ENCODE data around the gene GRAP2.

The GRAP2 gene

DNA sequence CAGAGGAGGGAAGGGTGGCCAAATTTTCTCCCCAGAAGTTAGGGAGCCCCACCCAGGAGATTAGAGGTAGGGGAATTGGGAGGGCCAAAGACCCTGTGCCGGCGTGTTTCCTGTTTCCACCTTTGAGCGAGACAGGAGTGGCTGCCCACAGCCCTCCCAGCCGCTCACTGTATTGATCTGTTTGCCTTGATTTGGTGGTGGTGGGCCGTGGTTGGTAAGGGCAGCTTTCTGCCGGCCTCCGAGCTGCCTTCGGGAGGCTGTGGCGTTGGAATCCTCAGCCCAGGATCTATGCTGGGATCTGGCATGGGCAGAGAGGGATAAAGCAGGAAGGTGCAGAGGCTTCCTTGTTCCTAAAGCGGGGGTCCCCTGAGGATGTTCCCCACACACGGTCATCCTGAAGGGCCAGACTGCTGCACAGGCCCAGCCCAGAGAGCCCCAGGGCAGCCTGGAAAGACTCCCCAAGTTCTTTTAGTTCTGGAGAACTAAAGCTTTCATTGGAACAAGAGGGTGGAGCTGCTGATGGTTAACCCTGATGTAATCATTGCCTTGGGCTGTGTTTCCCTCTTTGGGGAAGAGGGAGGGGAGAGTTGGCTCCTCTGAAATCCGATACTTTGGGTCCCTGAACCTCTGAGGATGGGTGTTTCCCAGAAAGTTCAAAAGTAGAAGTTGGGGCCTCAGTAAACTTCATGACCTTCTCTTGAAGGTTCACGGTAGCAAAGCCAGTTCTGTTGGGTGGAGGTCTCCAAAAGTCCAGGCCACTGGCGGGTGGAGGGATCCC lies 101.1 kb downstream of the GRAP2 start:
- H3K4me1 ChIP-seq (ENCODE audit: insufficient read depth, low read length), result peaks cover 58% of the 10 kb centered on the region

DNA sequence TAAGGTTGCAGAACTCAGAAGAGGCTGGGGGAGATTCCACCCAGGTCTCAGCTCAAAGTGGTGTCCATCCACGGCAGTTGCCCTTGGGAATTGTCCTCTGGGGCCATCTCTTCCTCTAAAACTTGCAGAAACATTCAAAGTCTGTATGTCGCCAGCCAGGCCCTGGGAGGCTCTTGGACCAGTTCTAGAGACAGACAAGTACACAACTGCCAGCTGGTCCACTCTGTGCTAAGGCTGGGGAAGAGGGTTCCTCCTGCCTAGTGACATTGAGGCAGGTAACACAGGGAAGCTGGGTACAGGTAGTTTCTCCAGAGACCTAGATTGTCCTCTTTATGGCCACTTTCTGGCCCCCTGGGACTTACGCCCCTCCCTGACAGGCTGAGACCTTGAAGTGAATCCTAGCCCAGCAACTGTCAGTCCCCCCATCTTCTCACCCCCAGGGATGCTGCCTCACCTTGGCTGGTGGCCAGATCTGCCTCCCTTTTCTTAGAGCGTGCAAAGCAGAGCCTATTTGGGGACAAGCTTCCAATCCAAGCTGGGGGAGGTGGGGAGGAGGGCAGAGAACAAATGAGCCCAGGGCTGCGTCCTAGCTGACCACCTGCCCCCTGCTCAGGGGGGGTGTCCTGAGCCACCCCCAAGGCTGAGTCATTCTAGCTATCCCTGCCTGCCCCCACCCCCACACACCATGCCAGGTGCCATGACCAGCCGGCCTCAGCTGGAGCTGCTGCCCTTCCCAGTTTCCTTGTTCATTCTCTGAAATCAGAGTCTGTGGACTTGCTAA lies 102.2 kb downstream of the GRAP2 start:
- Histone ChIP-seq H3K9ac (ENCODE audit: low read depth, low read length) (no peak overlapping the region), H3K36me3 (ENCODE audit: insufficient read depth, low read length) (no peaks in the 10 kb centered on the region), H3K4me1 (ENCODE audit: insufficient read depth, low read length) (peaks cover 50% of the 10 kb centered on the region)

More for the DNA sequence above, 101.1 kb downstream of the GRAP2 start:
- no peak overlapping the region for H3K9ac ChIP-seq (ENCODE audit: low read depth, low read length)
- no peaks in the 10 kb centered on the region for H3K9me3 ChIP-seq (ENCODE audit: control insufficient read depth, insufficient read depth, low read length)
- H3K36me3 ChIP-seq (ENCODE audit: insufficient read depth, low read length), result no peaks in the 10 kb centered on the region

DNA sequence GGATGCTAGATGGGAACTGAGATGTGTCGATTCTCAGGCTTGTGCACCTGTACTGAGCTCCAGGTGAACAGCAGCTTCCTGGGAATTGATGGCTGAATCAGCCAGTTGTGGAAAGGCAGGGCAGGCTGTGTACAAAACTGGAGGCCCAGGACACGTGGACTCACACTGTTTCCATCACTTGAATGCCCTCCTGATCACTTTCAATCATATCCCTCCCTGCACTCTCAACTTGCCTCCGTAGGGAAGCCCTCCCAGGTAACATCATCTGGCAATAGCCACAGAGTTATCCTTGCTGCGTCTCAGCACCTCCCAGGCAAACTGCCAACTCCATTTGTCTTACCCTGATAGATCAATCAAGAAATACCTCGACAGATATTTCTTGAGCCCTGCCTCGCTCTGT lies 104.0 kb downstream of the GRAP2 start:
- Histone ChIP-seq H3K4me1 (ENCODE audit: insufficient read depth, low read length) (peaks cover 53% of the 10 kb centered on the region), H3K36me3 (ENCODE audit: insufficient read depth, low read length) (no peaks in the 10 kb centered on the region), H3K9me3 (ENCODE audit: control insufficient read depth, insufficient read depth, low read length) (no peaks in the 10 kb centered on the region), H3K9ac (ENCODE audit: low read depth, low read length) (no peak overlapping the region)

More for the DNA sequence above, 102.2 kb downstream of the GRAP2 start:
- H3K9me3 ChIP-seq (ENCODE audit: control insufficient read depth, insufficient read depth, low read length), result no peaks in the 10 kb centered on the region

DNA sequence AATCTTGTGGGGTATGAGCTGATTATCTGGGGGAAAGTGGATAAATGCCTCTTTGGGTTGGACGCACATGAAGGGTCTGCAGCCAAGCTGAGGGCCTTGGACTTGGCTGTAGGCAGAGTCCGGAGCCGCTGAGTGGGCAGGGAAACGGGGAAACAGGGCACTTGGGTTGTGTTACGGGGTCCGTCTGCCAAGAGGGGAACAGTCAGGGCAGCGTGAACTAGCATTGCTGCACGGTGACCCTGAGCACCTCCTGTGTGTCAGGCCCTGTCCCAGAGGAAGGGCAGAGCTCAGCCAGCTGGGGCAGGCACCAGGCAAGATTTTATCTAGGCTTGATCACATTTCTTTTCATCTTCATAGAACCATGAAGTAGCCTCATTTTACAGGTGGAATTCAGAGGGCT lies 105.8 kb downstream of the GRAP2 start:
- Histone ChIP-seq H3K9ac (ENCODE audit: low read depth, low read length) (no peak overlapping the region), H3K4me1 (ENCODE audit: insufficient read depth, low read length) (peaks cover 39% of the 10 kb centered on the region), H3K9me3 (ENCODE audit: control insufficient read depth, insufficient read depth, low read length) (no peaks in the 10 kb centered on the region), H3K36me3 (ENCODE audit: insufficient read depth, low read length) (no peaks in the 10 kb centered on the region)

DNA sequence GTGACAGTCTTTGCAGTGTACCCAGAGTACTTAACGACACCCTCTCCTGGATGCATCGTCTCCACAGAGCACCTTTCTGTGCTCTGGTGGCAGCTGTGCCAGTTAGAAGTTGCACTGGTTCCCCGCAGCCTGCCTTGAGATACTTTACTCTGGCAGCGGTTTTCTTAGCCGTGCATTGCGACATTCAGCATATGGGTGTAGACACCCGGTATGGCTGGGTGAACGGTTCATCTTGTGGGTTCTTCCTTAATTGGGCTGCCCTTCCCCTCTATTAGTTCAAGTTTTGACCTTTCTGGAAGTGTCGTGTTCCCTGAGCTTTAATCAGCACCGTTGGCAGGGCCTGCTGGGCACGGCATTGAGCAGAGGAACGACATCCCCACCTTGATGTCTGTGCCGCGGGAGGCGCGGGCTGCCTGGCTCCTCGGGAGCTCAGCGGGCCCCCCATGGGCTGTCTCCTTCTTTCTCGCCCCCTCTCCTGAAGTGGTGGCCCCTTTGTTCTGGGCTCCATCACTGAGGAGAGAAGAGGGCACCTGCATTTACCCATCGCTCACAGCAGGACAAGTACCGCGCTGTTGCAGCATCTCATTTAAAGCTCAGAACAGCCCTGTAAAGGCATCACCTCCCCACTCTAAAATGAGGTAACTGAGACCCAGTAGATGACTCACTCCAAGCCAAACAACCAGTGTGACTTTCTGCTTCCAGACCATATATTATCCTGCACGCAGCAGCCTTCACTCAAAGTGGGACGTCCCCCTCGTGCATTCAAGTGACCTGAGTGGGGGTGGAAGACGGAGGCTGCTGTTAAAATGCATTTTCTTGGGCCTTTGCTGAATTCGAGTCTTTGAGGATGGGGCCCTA lies 107.2 kb downstream of the GRAP2 start:
- H3K9me3 ChIP-seq (ENCODE audit: control insufficient read depth, insufficient read depth, low read length), result no peaks in the 10 kb centered on the region
- H3K4me1 ChIP-seq (ENCODE audit: insufficient read depth, low read length), result peaks cover 25% of the 10 kb centered on the region
- H3K9ac ChIP-seq (ENCODE audit: low read depth, low read length), result no peak overlapping the region
- no peaks in the 10 kb centered on the region for H3K36me3 ChIP-seq (ENCODE audit: insufficient read depth, low read length)

DNA sequence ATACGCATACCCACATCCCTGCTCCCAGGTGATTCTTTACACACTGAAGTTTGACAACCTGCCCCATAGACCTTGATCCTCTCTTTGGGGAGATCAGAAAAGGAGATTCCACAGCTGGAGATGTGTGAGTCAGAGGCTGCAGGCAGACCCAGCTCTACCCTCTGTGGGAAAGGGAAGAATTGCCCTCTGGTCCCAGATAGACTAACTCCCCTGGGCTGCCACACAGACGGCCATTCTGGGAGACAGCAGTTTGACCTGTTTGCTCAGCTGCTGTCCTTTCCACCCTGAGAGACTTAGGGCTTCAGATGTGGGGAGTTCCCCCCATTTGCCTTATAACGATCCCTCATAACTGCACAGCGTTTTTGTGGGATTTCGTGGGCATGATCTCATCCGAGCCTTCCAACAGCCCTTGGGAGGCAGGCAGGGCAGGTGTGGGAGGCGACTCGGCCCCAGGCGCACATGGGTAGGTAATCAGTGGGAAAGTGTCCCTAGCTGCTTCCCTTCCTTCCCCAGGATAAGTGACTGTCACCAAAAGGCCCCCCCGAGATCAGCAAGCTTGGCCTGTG lies 107.9 kb downstream of the GRAP2 start:
- Histone ChIP-seq H3K36me3 (ENCODE audit: insufficient read depth, low read length) (no peaks in the 10 kb centered on the region), H3K4me1 (ENCODE audit: insufficient read depth, low read length) (peaks cover 20% of the 10 kb centered on the region), H3K9ac (ENCODE audit: low read depth, low read length) (0 out of 2 replicates have a peak overlapping the region, but pooled peaks have one; percentile 18), H3K9me3 (ENCODE audit: control insufficient read depth, insufficient read depth, low read length) (no peaks in the 10 kb centered on the region)

DNA sequence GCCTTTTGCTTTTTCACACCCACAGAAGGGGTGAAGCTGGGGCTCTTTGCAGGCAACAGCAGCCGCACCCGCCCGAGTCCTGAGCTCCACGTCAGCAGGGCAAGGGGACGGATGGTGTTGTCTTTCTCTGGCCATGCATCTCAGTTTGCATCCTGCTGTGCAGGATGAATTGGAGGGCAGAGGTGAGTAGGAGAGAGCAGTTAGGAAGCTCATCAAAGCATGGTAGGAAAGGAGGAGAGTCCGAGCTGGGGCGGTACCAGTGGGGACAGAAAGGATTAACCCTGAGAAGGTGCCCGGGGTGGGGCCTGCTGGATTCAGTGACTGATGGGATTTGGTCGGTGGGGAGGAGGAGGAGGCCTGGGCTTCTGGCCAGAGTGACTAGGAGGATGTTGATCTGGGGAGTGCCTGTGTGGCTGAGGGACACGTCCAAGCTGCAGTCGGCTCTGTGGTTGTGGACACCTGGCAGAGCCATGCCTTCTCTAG lies 108.4 kb downstream of the GRAP2 start:
- H3K9me3 ChIP-seq (ENCODE audit: control insufficient read depth, insufficient read depth, low read length), result no peaks in the 10 kb centered on the region
- H3K36me3 ChIP-seq (ENCODE audit: insufficient read depth, low read length), result no peaks in the 10 kb centered on the region
- H3K9ac ChIP-seq (ENCODE audit: low read depth, low read length), result peak overlapping the region; percentile 18; the same call in 1 of the 2 replicates
- H3K4me1 ChIP-seq (ENCODE audit: insufficient read depth, low read length), result peaks cover 20% of the 10 kb centered on the region

DNA sequence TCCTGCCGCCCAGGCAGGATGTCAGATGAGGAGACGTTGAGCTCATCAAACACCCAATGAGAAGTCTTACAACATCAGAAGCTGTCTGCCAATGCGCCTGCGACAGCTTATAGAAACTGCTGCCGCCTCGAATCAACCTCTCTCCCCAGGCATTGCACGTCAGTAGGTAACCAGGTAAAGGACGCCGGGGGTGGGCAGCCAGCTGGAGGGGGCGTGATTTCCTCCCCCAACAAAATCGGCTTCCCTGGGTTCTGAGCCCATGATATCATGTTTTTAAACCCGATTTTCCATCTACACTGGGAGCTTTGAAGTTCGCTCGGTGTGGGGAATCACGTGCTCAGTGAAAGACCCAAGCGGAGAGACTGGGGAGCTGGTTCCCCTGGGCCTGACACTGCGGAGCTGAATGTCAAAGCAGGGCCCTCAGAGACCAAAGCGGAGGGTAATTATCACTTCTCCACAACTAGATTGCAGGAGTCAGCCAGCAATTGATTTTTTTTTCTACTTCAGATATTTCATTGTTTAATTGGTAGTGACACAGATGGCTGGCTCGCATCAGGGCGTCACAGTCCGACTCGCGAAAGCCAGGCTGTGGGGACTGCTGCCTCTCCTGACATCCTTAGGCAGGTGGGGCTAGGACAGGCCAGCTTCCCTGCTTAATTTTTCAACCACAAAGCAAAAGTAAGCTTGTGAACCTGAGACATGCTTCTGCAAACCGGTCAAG lies 109.2 kb downstream of the GRAP2 start:
- no peaks in the 10 kb centered on the region for H3K9me3 ChIP-seq (ENCODE audit: control insufficient read depth, insufficient read depth, low read length)
- H3K36me3 ChIP-seq (ENCODE audit: insufficient read depth, low read length), result no peaks in the 10 kb centered on the region
- H3K9ac ChIP-seq (ENCODE audit: low read depth, low read length), result peak overlapping the region; percentile 14; the same call in 1 of the 2 replicates
- H3K4me1 ChIP-seq (ENCODE audit: insufficient read depth, low read length), result peaks cover 20% of the 10 kb centered on the region

DNA sequence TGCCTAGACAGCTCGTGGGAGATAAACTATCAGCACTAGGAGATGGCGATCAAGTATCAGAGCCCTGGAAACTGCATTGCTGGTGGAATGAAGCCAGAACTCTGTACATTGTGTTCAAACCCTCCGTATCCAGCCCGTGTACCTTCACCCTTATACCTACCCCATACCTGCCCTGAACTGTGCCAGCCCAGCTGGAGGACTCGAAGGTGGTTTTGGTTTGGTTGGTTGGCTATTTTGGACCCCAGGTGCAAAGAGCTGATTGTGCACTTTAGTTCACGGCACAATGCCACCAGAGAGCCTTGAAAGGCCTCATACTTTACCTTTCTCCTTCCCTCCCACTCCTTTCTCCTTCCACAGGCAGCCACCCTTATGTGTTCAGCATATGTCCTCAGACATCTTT lies 109.9 kb downstream of the GRAP2 start:
- Histone ChIP-seq H3K9ac (ENCODE audit: low read depth, low read length) (no peak overlapping the region), H3K36me3 (ENCODE audit: insufficient read depth, low read length) (no peaks in the 10 kb centered on the region), H3K4me1 (ENCODE audit: insufficient read depth, low read length) (peaks cover 20% of the 10 kb centered on the region), H3K9me3 (ENCODE audit: control insufficient read depth, insufficient read depth, low read length) (no peaks in the 10 kb centered on the region)

DNA sequence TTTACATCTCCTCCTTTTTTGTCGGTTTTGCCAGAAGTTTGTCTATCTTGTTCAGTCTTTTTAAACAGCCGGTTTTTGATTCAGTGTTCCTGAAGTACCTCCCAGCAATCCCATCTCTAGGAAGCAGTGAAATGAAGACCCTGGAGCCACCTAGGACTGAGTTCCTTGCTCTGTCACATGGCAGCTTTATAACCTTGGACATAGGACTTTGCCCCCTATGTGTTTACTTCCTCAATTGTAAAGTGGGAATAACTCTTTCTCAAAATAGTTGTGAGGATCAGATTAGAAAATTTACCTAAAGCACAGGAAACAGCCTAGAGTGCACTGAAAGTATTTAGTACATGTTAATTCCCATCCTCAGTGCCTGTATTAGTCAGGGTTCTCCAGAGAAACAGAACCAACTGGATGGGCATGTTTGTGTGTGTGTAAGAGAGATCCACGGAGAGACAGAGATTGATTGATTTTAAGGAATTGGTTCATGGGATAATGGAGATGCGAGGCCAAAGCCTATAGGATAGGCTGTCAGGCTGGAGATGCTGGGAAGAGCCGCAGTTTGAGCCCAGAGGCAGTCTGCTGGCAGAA lies 113.9 kb downstream of the GRAP2 start:
- Histone ChIP-seq H3K9ac (ENCODE audit: low read depth, low read length) (no peak overlapping the region), H3K4me1 (ENCODE audit: insufficient read depth, low read length) (peaks cover 3% of the 10 kb centered on the region; the same call in 1 of the 2 replicates), H3K9me3 (ENCODE audit: control insufficient read depth, insufficient read depth, low read length) (no peaks in the 10 kb centered on the region), H3K36me3 (ENCODE audit: insufficient read depth, low read length) (no peaks in the 10 kb centered on the region)

DNA sequence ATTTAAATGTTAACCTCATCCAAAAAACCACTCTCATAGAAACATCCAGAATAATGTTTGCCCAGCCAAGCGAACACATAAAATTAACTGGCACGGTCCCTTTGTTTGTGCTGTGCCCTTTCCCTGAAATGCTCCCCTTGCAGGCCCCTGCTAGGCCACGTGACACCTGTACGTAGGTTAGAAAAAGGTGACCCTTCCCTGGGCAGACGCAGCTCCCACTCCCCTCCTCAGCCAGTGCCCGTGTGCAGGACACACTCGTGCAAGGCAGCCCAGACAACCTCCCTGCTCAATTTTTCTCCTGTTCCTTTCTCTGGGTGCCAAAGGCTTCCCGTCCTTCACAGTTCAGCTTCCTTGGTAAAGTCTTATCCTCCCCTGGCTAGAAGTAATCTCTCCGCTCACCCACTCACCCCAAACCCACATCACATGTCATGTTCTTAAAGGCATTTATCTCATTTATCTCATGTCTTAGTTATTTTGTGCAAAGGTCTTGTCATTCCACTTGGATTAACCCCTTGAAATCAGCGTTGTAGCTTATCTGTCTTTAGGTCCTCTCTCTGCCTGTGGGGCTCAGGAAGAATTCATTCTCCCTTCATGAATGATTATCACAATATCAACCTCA lies 114.6 kb downstream of the GRAP2 start:
- H3K4me1 ChIP-seq (ENCODE audit: insufficient read depth, low read length), result no peaks in the 10 kb centered on the region
- no peak overlapping the region for H3K9ac ChIP-seq (ENCODE audit: low read depth, low read length)
- H3K9me3 ChIP-seq (ENCODE audit: control insufficient read depth, insufficient read depth, low read length), result no peaks in the 10 kb centered on the region
- H3K36me3 ChIP-seq (ENCODE audit: insufficient read depth, low read length), result no peaks in the 10 kb centered on the region

DNA sequence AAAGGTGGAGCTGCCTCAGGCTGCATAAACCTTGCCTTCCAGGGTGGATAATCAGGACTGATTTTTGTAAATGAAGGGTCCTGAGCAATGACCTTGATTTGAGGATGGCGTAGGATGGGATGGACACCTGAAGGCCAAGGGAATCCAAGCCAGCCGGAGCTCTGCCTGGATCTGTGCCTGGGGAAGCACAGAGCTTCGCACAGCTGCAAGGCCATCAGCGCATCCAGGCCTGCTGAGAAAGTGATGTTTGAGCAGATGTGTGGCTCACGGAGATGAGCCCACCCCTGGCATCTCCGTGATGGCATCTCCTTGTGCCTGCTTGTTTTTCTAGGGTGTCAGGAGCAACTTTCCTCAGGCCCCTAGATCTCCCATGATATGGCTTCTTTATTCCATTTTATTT lies 117.2 kb downstream of the GRAP2 start:
- Histone ChIP-seq H3K9ac (ENCODE audit: low read depth, low read length) (no peak overlapping the region), H3K9me3 (ENCODE audit: control insufficient read depth, insufficient read depth, low read length) (no peaks in the 10 kb centered on the region), H3K36me3 (ENCODE audit: insufficient read depth, low read length) (no peaks in the 10 kb centered on the region), H3K4me1 (ENCODE audit: insufficient read depth, low read length) (no peaks in the 10 kb centered on the region)

DNA sequence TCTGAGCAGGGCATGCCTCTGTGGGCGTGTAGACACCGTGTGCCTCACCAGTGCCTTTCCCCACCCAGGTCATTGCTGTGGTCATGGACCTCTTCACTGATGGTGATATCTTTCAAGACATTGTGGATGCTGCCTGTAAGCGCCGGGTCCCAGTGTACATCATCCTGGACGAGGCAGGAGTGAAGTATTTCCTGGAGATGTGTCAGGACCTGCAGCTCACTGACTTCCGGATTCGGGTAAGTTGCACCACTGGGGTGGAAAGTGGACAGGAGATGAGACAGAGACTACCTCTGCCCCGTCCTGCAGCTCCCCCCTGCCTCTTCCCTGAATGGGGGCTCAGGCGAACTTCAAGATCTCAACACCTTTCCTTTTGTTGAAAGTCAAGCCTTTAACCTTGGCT lies 118.2 kb downstream of the GRAP2 start:
- Histone ChIP-seq H3K4me1 (ENCODE audit: insufficient read depth, low read length) (no peaks in the 10 kb centered on the region), H3K9ac (ENCODE audit: low read depth, low read length) (no peak overlapping the region), H3K36me3 (ENCODE audit: insufficient read depth, low read length) (no peaks in the 10 kb centered on the region), H3K9me3 (ENCODE audit: control insufficient read depth, insufficient read depth, low read length) (no peaks in the 10 kb centered on the region)

Measured in ES-I3 (cell line).